Adipocyte (in vitro differentiated cells): ENCODE data around the gene SAP30.
A peak's percentile ranks its signal among the peaks of the same experiment; 100 is the strongest.

Experiments used
- DNase-seq: peaks from one replicate; pipeline ENCODE4 v3.0.0-alpha.2; 2015; ENCODE audit warnings: low read depth
- H3K27me3 ChIP-seq: replicated peaks from 2 replicates; pipeline ENCODE4 v1.7.0; 2013; ENCODE audit warnings: mild to moderate bottlenecking, low read length, moderate library complexity; ENCODE audit not compliant: control insufficient read depth, insufficient read depth
- H3K36me3 ChIP-seq: 2 replicates; pipeline ENCODE4 v1.7.0; 2013; ENCODE audit warnings: low read length, mild to moderate bottlenecking, moderate library complexity; ENCODE audit not compliant: control insufficient read depth, insufficient read depth, severe bottlenecking
- H3K4me1 ChIP-seq: 2 replicates; pipeline ENCODE4 v1.7.0; 2013; ENCODE audit warnings: mild to moderate bottlenecking, low read length, moderate library complexity; ENCODE audit not compliant: control insufficient read depth, insufficient read depth
- H3K4me3 ChIP-seq: 2 replicates; pipeline ENCODE4 v1.7.0; 2013; ENCODE audit warnings: mild to moderate bottlenecking, low read length, moderate library complexity
- H3K9ac ChIP-seq: 2 replicates; pipeline ENCODE4 v1.7.0; 2013; ENCODE audit warnings: mild to moderate bottlenecking, low read length, moderate library complexity
- H3K9me3 ChIP-seq: 2 replicates; pipeline ENCODE4 v1.7.0; 2013; ENCODE audit warnings: mild to moderate bottlenecking, low read length, moderate library complexity; ENCODE audit not compliant: control insufficient read depth

The SAP30 gene

GRCh38 chr4:173398779-173399415, 28.1 kb downstream of the SAP30 start, which contains the start of gene SCRG1:
Gene SCRG1 (minus strand): TSS chr4:173399116. CDS start chr4:173391414, 7,702 bp downstream.
- Histone ChIP-seq H3K9ac (no peak within 1 kb of the TSS), H3K36me3 (peaks cover 8% of the 10 kb centered on the region), H3K9me3 (no peaks in the 10 kb centered on the region), H3K4me1 (peaks cover 14% of the 10 kb centered on the region), H3K4me3 (no peak within 1 kb of the TSS), H3K27me3 (no peaks in the 10 kb centered on the region)
- DNase-seq = no peak

DNA sequence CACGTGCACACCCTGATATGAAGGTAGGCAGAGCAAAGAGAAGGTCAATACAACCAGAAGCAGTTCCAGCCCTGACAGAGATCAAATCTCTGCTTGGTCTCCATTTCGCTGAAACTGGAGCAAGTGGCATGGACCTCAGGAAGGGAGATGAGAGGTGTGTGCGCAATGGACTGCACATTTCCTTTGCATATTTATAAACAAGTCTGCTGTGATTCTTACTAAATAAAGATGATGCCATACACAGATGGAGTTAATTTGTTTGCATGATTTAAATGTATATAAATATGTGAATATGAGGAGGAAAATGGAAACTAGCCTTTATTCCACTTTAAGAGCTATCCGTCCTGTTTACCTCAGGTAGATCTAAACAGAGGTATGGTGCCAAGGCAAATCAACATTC, 30.3 kb downstream of the SAP30 start:
- H3K36me3 ChIP-seq = no peaks in the 10 kb centered on the region
- H3K27me3 ChIP-seq = no peaks in the 10 kb centered on the region
- no peaks in the 10 kb centered on the region for H3K9me3 ChIP-seq
- H3K4me3 ChIP-seq = no peak overlapping the region
- no peak for DNase-seq
- H3K9ac ChIP-seq = no peak overlapping the region
- H3K4me1 ChIP-seq = peaks cover 14% of the 10 kb centered on the region

- no peak overlapping the region for H3K9ac ChIP-seq
- peaks cover 12% of the 10 kb centered on the region for H3K4me1 ChIP-seq
- H3K27me3 ChIP-seq = no peaks in the 10 kb centered on the region
- H3K36me3 ChIP-seq = no peaks in the 10 kb centered on the region
- no peak overlapping the region for H3K4me3 ChIP-seq
- peak; percentile 17 for DNase-seq
- H3K9me3 ChIP-seq = no peaks in the 10 kb centered on the region
These were observed 32.3 kb downstream of the SAP30 start for GRCh38 chr4:173403051-173403450.

- Histone ChIP-seq H3K27me3 (no peaks in the 10 kb centered on the region), H3K4me1 (peaks cover under 1% of the 10 kb centered on the region), H3K4me3 (no peak overlapping the region), H3K9ac (no peak overlapping the region), H3K36me3 (no peaks in the 10 kb centered on the region), H3K9me3 (no peaks in the 10 kb centered on the region)
- DNase-seq = no peak
These were observed 33.6 kb downstream of the SAP30 start for GRCh38 chr4:173404296-173404865.

DNA sequence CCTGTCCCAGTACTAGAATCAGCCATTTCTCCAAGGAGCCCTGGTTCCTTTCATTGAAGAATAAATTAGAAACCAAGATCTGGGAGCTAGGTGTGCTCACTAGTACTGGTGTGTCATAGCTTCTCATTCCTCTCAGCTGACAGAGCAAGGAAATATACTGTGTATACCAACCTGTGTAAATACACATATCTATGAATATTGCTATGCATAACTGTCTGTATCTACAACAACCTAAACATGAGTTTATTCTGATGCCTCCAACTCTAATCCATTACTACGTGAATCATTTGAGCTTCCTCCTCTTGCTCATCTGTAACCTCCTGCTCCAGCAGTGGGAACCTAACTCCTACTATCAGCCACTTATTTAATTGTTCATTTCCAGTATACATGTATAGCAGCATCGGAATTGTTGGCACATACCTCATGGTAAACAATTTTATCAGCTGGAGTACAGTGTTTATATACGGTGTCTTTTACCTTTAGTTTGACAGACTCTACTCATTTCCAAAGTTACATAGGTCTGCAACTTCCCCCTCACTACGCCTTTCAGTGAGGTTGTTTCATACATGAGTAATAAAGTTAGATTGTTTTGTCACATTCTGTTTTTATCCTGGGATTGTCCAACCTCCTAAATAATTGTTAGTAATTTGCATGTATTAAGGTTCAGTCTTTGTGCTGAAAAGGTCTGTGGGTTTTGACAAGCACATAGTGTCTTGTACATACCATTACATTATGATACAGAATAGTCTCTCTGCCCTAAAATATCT, 35.3 kb downstream of the SAP30 start:
- H3K9me3 ChIP-seq = no peaks in the 10 kb centered on the region
- H3K4me3 ChIP-seq = no peak overlapping the region
- H3K4me1 ChIP-seq = peaks cover 5% of the 10 kb centered on the region
- no peak for DNase-seq
- H3K27me3 ChIP-seq = no peaks in the 10 kb centered on the region
- no peaks in the 10 kb centered on the region for H3K36me3 ChIP-seq
- H3K9ac ChIP-seq = no peak overlapping the region

DNA sequence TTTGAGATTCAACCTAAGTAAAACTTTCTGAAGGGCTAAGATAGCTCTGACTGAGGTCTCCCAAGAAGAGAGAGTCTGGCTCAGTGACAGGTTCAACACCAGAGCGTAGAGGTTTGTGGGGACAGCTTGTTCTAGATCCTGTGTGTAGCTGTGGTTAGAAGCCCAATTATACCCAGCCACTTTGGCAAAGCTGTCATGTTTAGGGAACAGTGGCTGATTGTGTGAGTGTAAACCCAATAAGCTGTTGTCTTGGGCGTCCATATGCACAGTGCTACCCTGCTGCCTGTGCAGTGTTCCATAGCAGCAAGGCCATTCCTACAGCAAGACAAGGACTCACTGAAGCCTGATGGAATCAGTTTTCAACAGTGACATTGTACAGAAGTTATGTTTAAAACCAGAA, 39.3 kb downstream of the SAP30 start:
- Histone ChIP-seq H3K27me3 (no peaks in the 10 kb centered on the region), H3K9me3 (no peaks in the 10 kb centered on the region), H3K4me3 (no peak overlapping the region), H3K4me1 (peaks cover 20% of the 10 kb centered on the region), H3K9ac (no peak overlapping the region), H3K36me3 (no peaks in the 10 kb centered on the region)
- DNase-seq = no peak

- Histone ChIP-seq H3K4me3 (no peak overlapping the region), H3K27me3 (no peaks in the 10 kb centered on the region), H3K36me3 (no peaks in the 10 kb centered on the region), H3K9me3 (no peaks in the 10 kb centered on the region), H3K9ac (no peak overlapping the region), H3K4me1 (peaks cover 27% of the 10 kb centered on the region)
- DNase-seq = peak; percentile 33
These were observed 40.4 kb downstream of the SAP30 start for GRCh38 chr4:173411106-173411693.

DNA sequence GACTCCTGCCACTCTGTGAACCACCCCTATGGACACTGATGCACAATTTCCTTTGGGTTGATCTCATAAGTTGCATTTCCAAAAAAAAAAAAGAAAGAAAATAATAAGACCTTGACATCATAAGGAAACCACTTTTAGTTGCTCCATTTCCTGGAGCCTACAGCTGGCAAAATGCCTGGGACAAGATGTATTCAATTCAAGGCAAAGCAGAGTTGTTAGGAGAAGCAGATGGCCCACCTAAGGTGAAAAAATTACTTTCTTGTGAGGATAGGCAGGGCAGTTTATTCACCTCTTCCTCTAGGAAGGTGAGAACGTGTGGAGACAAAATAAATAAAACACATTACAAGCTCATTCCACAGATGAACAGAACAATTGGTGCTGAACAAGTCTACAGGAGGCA, 42.3 kb downstream of the SAP30 start:
- Histone ChIP-seq H3K4me1 (peaks cover 27% of the 10 kb centered on the region), H3K4me3 (no peak overlapping the region), H3K27me3 (no peaks in the 10 kb centered on the region), H3K9ac (no peak overlapping the region), H3K36me3 (no peaks in the 10 kb centered on the region), H3K9me3 (no peaks in the 10 kb centered on the region)
- DNase-seq = peak; percentile 46

GRCh38 chr4:173414456-173414855, 43.7 kb downstream of the SAP30 start:
- Histone ChIP-seq H3K9me3 (no peaks in the 10 kb centered on the region), H3K9ac (no peak overlapping the region), H3K36me3 (no peaks in the 10 kb centered on the region), H3K27me3 (no peaks in the 10 kb centered on the region), H3K4me1 (peaks cover 27% of the 10 kb centered on the region), H3K4me3 (no peak overlapping the region)
- no peak for DNase-seq

DNA sequence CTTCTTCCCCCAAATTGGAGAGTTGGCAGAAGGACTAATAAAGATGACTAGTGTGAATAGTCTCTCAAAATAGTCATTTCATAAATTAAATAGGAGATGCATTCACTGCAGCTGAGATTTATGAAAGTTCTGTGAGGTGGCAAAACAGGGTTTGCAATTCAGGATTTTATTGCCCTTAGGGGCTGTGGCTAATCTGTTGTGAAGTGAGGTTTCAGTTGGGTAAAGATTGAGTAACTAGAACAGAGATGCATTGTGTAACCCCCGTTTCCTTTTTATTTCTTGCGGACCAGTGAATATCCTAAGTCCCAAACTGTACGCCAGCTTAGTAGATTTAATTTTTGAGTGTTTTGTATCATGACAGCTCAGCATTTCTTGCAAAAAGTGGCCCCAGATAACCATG, 44.3 kb downstream of the SAP30 start:
- peak; percentile 72 for DNase-seq

More for the DNA sequence above, 44.3 kb downstream of the SAP30 start:
- Histone ChIP-seq H3K9me3 (no peaks in the 10 kb centered on the region), H3K9ac (peak overlapping the region; percentile 9), H3K4me1 (peaks cover 27% of the 10 kb centered on the region), H3K4me3 (no peak overlapping the region), H3K27me3 (no peaks in the 10 kb centered on the region), H3K36me3 (no peaks in the 10 kb centered on the region)
